Measurements from ENCODE around the gene NOL9.
A peak's percentile ranks its signal among the peaks of the same experiment; 100 is the strongest.
"Not testable (repeated sequence)": the region's sequence is repeated elsewhere in the genome, so short reads cannot be mapped to it uniquely, and the experiment has no call there.

NOL9 gene

DNA sequence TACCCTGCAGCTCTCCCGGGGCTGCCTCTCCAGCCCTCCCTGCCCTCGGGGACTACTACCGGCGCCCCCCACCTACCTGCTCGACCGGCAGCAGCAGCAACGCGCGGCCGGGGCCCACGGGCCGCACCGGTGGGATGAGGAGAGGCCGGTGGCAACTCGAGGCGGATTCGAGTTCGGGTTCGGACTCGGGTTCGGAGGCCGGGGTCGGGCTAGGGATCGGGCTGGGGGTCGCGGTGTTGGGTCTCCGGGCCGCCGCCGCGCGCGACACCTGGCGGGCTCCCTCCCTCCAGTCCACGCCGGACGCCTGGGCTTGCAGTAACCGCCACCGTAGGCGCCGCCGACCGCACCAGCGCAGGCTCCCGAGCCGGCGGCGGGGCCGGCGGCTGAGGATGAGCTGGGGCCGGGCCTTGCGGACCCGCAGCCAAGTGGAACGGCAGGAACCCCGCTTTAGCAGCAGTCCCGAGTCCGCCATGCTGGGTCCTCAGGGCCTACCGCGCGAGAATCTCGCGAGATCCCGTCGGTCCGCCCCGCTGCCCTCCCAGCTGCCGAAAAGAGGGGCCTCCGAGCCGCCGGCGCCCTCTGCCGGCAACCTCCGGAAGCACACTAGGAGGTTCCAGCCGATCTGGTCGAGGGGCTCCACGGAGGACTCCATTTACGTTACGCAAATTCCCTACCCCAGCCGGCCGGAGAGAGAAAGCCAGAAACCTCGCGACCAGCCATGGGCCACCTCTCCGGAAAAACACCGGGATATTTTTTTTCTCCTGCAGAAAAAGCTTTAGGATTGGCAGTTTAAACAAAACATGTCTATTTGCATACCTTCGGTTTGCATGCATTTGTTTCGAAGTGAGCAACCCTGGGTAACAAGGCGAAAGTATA is at the start of gene NOL9:
TSS of gene NOL9 (minus strand) at position 483 of the 876 bp plus-strand sequence. CDS start at position 472, 11 bp downstream.
- H3K36me3 ChIP-seq = peaks cover 11 to 25% (median 21%) of the 10 kb centered on the region in 11 experiments
- H3K4me3 ChIP-seq = peak within 1 kb of the TSS; percentile 94 to 100 (median 100)
- H4K20me1 ChIP-seq = peaks cover 0 to 46% (median 21%) of the 10 kb centered on the region in 11 experiments; a peak in 15 of 22 replicates
- TF ChIP-seq Cebpa-rat (IDR thresholded peaks at IDR 0.05) = no peak
- H3K27me3 ChIP-seq = no peaks in the 10 kb centered on the region
- H3K4me1 ChIP-seq = peaks cover 12 to 21% (median 19%) of the 10 kb centered on the region in 10 experiments
- H3K9ac ChIP-seq = peak within 1 kb of the TSS; percentile 91 to 99 (median 96)
- H3K4me2 ChIP-seq = peak within 1 kb of the TSS; percentile 78 to 98 (median 95)
- H3K27ac ChIP-seq = peak within 1 kb of the TSS; percentile 84 to 98 (median 92)
- H3K9me3 ChIP-seq (replicated peaks in 1 of 11) = no peaks in the 10 kb centered on the region

- no peaks in the 10 kb centered on the region for H3K9me3 ChIP-seq (replicated peaks in 1 of 11)
- peaks cover 21 to 41% (median 37%) of the 10 kb centered on the region in 11 experiments; a peak in 20 of 22 replicates for H4K20me1 ChIP-seq
- no peaks in the 10 kb centered on the region; a peak in 1 of 22 replicates for H3K27me3 ChIP-seq
- H3K4me1 ChIP-seq = peaks cover 38 to 64% (median 57%) of the 10 kb centered on the region in 10 experiments
- peak overlapping the region; percentile 80 to 100 (median 99) for H3K4me2 ChIP-seq
- H3K9ac ChIP-seq = peak overlapping the region; percentile 77 to 90 (median 87)
- peak overlapping the region; percentile 74 to 91 (median 86) for H3K27ac ChIP-seq
- peaks cover under 1 to 12% (median 10%) of the 10 kb centered on the region in 11 experiments; a peak in 20 of 22 replicates for H3K36me3 ChIP-seq
- no peak for TF ChIP-seq Cebpa-rat (IDR thresholded peaks at IDR 0.05)
- peak overlapping the region; percentile 70 to 89 (median 79) for H3K4me3 ChIP-seq
These were observed 49.1 kb upstream of the NOL9 start for GRCh38 chr1:6603238-6603914.

- Histone ChIP-seq H3K27ac (peak within 1 kb of the TSS; percentile 74 to 91 (median 86)), H3K36me3 (peaks cover 7 to 18% (median 16%) of the 10 kb centered on the region in 11 experiments), H3K9me3 (replicated peaks in 1 of 11) (no peaks in the 10 kb centered on the region), H3K4me2 (peak within 1 kb of the TSS; percentile 91 to 100 (median 99)), H3K9ac (peak within 1 kb of the TSS; percentile 77 to 90 (median 87)), H3K4me1 (peaks cover 42 to 67% (median 62%) of the 10 kb centered on the region in 10 experiments), H4K20me1 (peaks cover 28 to 47% (median 44%) of the 10 kb centered on the region in 11 experiments; a peak in 21 of 22 replicates), H3K27me3 (no peaks in the 10 kb centered on the region; a peak in 1 of 22 replicates), H3K4me3 (peak within 1 kb of the TSS; percentile 70 to 89 (median 79))
- no peak for TF ChIP-seq Cebpa-rat (IDR thresholded peaks at IDR 0.05)
These were observed 48.4 kb upstream of the NOL9 start, which contains the start of gene KLHL21 for GRCh38 chr1:6602669-6603237. TSS of gene KLHL21 (minus strand) at chr1:6602869. CDS start at chr1:6602817, 52 bp downstream.

- no peak for TF ChIP-seq Cebpa-rat (IDR thresholded peaks at IDR 0.05)
- H3K4me3 ChIP-seq = peak overlapping the region; percentile 70 to 89 (median 79)
- H3K9me3 ChIP-seq (replicated peaks in 1 of 11) = no peaks in the 10 kb centered on the region
- H3K9ac ChIP-seq = peak overlapping the region; percentile 77 to 90 (median 87)
- H3K4me1 ChIP-seq = peaks cover 42 to 72% (median 66%) of the 10 kb centered on the region in 10 experiments
- peak overlapping the region; percentile 91 to 100 (median 99) for H3K4me2 ChIP-seq
- peaks cover 34 to 54% (median 50%) of the 10 kb centered on the region in 11 experiments; a peak in 21 of 22 replicates for H4K20me1 ChIP-seq
- H3K36me3 ChIP-seq = peaks cover 13 to 25% (median 23%) of the 10 kb centered on the region in 11 experiments
- H3K27me3 ChIP-seq = no peaks in the 10 kb centered on the region; a peak in 1 of 22 replicates
- H3K27ac ChIP-seq = peak overlapping the region; percentile 44 to 91 (median 85); a peak in 21 of 22 replicates
These were observed 47.8 kb upstream of the NOL9 start for GRCh38 chr1:6601923-6602668.

- Histone ChIP-seq H3K4me1 (peaks cover 42 to 78% (median 66%) of the 10 kb centered on the region in 10 experiments), H4K20me1 (peaks cover 42 to 62% (median 58%) of the 10 kb centered on the region in 11 experiments; a peak in 21 of 22 replicates), H3K9ac (peak overlapping the region; percentile 77 to 90 (median 87)), H3K4me3 (peak overlapping the region; percentile 70 to 89 (median 79)), H3K9me3 (replicated peaks in 1 of 11) (no peaks in the 10 kb centered on the region), H3K27me3 (no peaks in the 10 kb centered on the region; a peak in 1 of 22 replicates), H3K4me2 (peak overlapping the region; percentile 91 to 100 (median 99)), H3K36me3 (peaks cover 21 to 33% (median 31%) of the 10 kb centered on the region in 11 experiments), H3K27ac (peak overlapping the region; percentile 44 to 91 (median 85); a peak in 21 of 22 replicates)
- TF ChIP-seq Cebpa-rat (IDR thresholded peaks at IDR 0.05) = no peak
These were observed 47.0 kb upstream of the NOL9 start for GRCh38 chr1:6601049-6601922.

DNA sequence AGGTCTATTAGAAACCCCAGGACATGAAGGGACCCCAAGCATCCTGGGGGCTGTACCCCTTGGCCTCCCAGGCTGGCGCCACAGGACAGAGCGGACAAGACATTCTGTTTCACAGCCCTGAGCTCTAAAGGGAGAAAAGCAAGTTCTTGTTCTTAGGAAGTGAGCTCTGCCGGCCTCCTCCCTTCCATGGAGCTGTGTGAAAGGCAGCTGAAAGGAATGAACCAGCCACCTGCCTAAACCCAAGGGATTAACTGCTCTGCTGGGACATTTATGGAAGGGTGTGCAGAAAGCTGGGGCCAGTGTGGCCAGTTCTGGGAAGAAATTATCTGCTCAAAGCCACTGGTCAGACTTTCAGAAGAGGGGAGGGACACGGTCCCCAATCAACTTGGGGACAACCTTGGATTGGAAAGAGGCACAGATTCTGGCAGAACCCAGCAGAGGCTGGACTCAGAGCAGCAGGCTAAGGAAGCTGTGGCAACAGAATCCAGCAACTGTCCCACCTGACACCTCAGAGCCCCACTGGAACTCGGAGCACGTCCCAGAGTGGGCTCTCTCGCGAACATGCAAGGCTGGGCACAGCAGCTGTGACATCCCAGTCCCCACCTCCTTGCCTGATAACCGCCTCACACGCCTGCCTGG is 46.2 kb upstream of the NOL9 start:
- no peaks in the 10 kb centered on the region for H3K9me3 ChIP-seq (replicated peaks in 1 of 11)
- peaks cover 42 to 79% (median 64%) of the 10 kb centered on the region in 10 experiments for H3K4me1 ChIP-seq
- H4K20me1 ChIP-seq = peaks cover 50 to 69% (median 66%) of the 10 kb centered on the region in 11 experiments; a peak in 21 of 22 replicates
- no peak for TF ChIP-seq Cebpa-rat (IDR thresholded peaks at IDR 0.05)
- H3K27me3 ChIP-seq = no peaks in the 10 kb centered on the region; a peak in 1 of 22 replicates
- H3K9ac ChIP-seq = peak overlapping the region; percentile 77 to 90 (median 87)
- H3K27ac ChIP-seq = peak overlapping the region; percentile 44 to 91 (median 85); a peak in 21 of 22 replicates
- peaks cover 29 to 40% (median 38%) of the 10 kb centered on the region in 11 experiments for H3K36me3 ChIP-seq
- peak overlapping the region; percentile 70 to 89 (median 79) for H3K4me3 ChIP-seq
- H3K4me2 ChIP-seq = peak overlapping the region; percentile 91 to 100 (median 99)

- Histone ChIP-seq H3K36me3 (peaks cover 33 to 46% (median 44%) of the 10 kb centered on the region in 11 experiments), H3K9ac (peak overlapping the region; percentile 77 to 90 (median 87); a peak in 21 of 22 replicates), H3K27ac (peak overlapping the region in 10 of 11 experiments; percentile 44 to 91 (median 85); a peak in 21 of 22 replicates), H3K4me3 (peak overlapping the region; percentile 70 to 89 (median 79)), H4K20me1 (peaks cover 55 to 75% (median 71%) of the 10 kb centered on the region in 11 experiments; a peak in 21 of 22 replicates), H3K4me2 (peak overlapping the region; percentile 91 to 100 (median 99)), H3K4me1 (peaks cover 42 to 84% (median 67%) of the 10 kb centered on the region in 10 experiments)
- not testable (repeated sequence) for H3K27me3 ChIP-seq; H3K9me3 ChIP-seq (replicated peaks in 1 of 11)
These were observed 45.7 kb upstream of the NOL9 start for GRCh38 chr1:6599991-6600390.
